T-cell (primary cell): ENCODE data around the gene CYP46A1. TPM values are rescaled to one million over a fixed set of nuclear protein-coding genes. Genes with fewer than 3 reads are reported as not detected.

Experiments
- ATAC-seq, 4 experiments: fragments of 200-7000 bp in 3 of 4; fragments of 150-1000 bp in 1 of 4; cut with Tn5 transposase; replicated peaks in 1 of 4; 1 replicate in 3 of 4; 2 replicates in 1 of 4; pipeline ENCODE4 v1.10.0; 2021; ENCODE audit warnings: moderate library complexity in 3 of 4, mild to moderate bottlenecking in 2 of 4, moderate number of reproducible peaks in 1 of 4
- CTCF ChIA-PET, 2 donors: fragments of 300-600 bp; sonication (Branson Sonifier 250); formaldehyde crosslinking; loops; one replicate each; lab custom pipeline; 2022; ENCODE audit warnings: antibody characterized with exemption in 2 of 2; lab: Charles Lee
- POLR2A ChIA-PET, 2 donors: fragments of 300-600 bp; sonication (Branson Sonifier 250); formaldehyde crosslinking; loops; one replicate each; lab custom pipeline; 2022; ENCODE audit warnings: antibody characterized with exemption in 2 of 2; lab: Charles Lee
- DNase-seq, 35 experiments: peaks; one replicate each; pipeline versions ENCODE4 v3.0.0 to v3.0.0-alpha.2; 2013 to 2023
- H3K27ac ChIP-seq: one replicate; pipeline ENCODE4 v1.5.1; 2013; ENCODE audit warnings: low read length
- H3K27me3 ChIP-seq, 2 experiments: replicated peaks in 1 of 2; 1 replicate in 1 of 2; 2 replicates in 1 of 2; pipeline versions ENCODE4 v1.6.1 to v1.7.0; 2013; ENCODE audit warnings: low read length in 1 of 2, mixed read lengths in 1 of 2; ENCODE audit not compliant: control insufficient read depth in 2 of 2, insufficient read depth in 2 of 2; ENCODE audit errors: extremely low read depth in 1 of 2
- H3K36me3 ChIP-seq, 2 donors: 1 replicate in 1 of 2; 2 replicates in 1 of 2; pipeline versions ENCODE4 v1.6.1 to v1.7.0; 2013; ENCODE audit warnings: low read length in 1 of 2; ENCODE audit not compliant: control insufficient read depth in 2 of 2, insufficient read depth in 1 of 2; ENCODE audit errors: extremely low read depth in 1 of 2
- H3K4me1 ChIP-seq, 2 experiments: 1 replicate in 1 of 2; 2 replicates in 1 of 2; pipeline versions ENCODE4 v1.6.1 to v1.7.0; 2013; ENCODE audit warnings: low read length in 2 of 2, mixed read lengths in 1 of 2; ENCODE audit not compliant: insufficient read depth in 2 of 2, control insufficient read depth in 1 of 2; ENCODE audit errors: extremely low read depth in 1 of 2
- H3K4me3 ChIP-seq, 2 donors: 1 replicate in 1 of 2; 2 replicates in 1 of 2; pipeline versions ENCODE4 v1.5.1 to v1.7.0; 2013; ENCODE audit warnings: mild to moderate bottlenecking in 2 of 2, low read length in 1 of 2, moderate library complexity in 1 of 2; ENCODE audit not compliant: control insufficient read depth in 1 of 2; ENCODE audit errors: extremely low read depth in 1 of 2
- H3K9me3 ChIP-seq: 2 replicates; pipeline ENCODE4 v1.7.0; 2013
- H3K27ac Mint-ChIP-seq, 2 donors: one replicate each; pipeline ENCODE4 v1.8.0; 2020 to 2021; ENCODE audit warnings: mild to moderate bottlenecking in 2 of 2, mixed read lengths in 2 of 2
- H3K27me3 Mint-ChIP-seq, 2 donors: one replicate each; pipeline ENCODE4 v1.8.0; 2021 to 2022; ENCODE audit warnings: mixed read lengths in 2 of 2
- H3K36me3 Mint-ChIP-seq: one replicate; pipeline ENCODE4 v1.8.0; 2021; ENCODE audit warnings: mixed read lengths
- H3K4me1 Mint-ChIP-seq, 3 donors: one replicate each; pipeline ENCODE4 v1.8.0; 2020 to 2022; ENCODE audit warnings: mixed read lengths in 3 of 3, mild to moderate bottlenecking in 1 of 3
- H3K4me3 Mint-ChIP-seq, 3 donors: one replicate each; pipeline ENCODE4 v1.8.0; 2020 to 2022; ENCODE audit warnings: mild to moderate bottlenecking in 3 of 3, mixed read lengths in 3 of 3, moderate library complexity in 3 of 3
- H3K9me3 Mint-ChIP-seq, 3 donors: one replicate each; pipeline ENCODE4 v1.8.0; 2020 to 2022; ENCODE audit warnings: mixed read lengths in 3 of 3
- WGBS: methylation state at CpG from one replicate; pipeline ENCODE4 v1.1.5; 2013; ENCODE audit warnings: missing lambda C conversion rate; ENCODE audit not compliant: insufficient coverage; 5-methylcytosine and 5-hydroxymethylcytosine counted together
- total RNA-seq, 35 experiments: library from RNA in 6 of 35; stranded (reverse) in 6 of 35; fragments of 120-200 nt in 1 of 35; gene quantifications; one replicate each; pipeline versions ENCODE4 v1.2.1 to v1.2.4 and lab custom pipeline; 2013 to 2026

Gene CYP46A1
- total RNA-seq, 5 donors from 2014 or later (not counting 1 experiment from before 2014, with no cell fraction given): 0.10 to 0.51 (median 0.39) TPM

GRCh38 chr14:99751539-99752485, 67.7 kb downstream of the CYP46A1 start:
- Mint-ChIP-seq H3K4me1 (peaks cover 13 to 22% (median 15%) of the 10 kb centered on the region in 3 donors), H3K9me3 (no peaks in the 10 kb centered on the region), H3K27ac (peak overlapping the region in 1 of 2 donors; percentile 15), H3K27me3 (peaks cover 30 to 59% of the 10 kb centered on the region in 2 donors), H3K4me3 (no peak overlapping the region), H3K36me3 (no peaks in the 10 kb centered on the region)
- DNase-seq (no peak), ATAC-seq (no peak)
- no peaks in the 10 kb centered on the region for H3K9me3 ChIP-seq
- H3K27ac ChIP-seq: no peak overlapping the region
- WGBS: 34% methylated on average over 23 of the region's 25 CpGs
- ChIA-PET POLR2A (no interaction called here), CTCF (no interaction called here)
- H3K4me3 ChIP-seq: no peak overlapping the region
- H3K27me3 ChIP-seq: peaks cover 0 to 87% of the 10 kb centered on the region in 2 experiments
- peaks cover 0 to 12% of the 10 kb centered on the region in 2 experiments for H3K4me1 ChIP-seq
- H3K36me3 ChIP-seq: no peaks in the 10 kb centered on the region

GRCh38 chr14:99752486-99753121, 68.5 kb downstream of the CYP46A1 start:
- no peaks in the 10 kb centered on the region for H3K9me3 ChIP-seq
- H3K36me3 ChIP-seq: no peaks in the 10 kb centered on the region
- peaks cover 7 to 18% (median 12%) of the 10 kb centered on the region in 3 donors for H3K4me1 Mint-ChIP-seq
- H3K27ac Mint-ChIP-seq: no peak overlapping the region
- no peak for ATAC-seq
- ChIA-PET CTCF (no interaction called here), POLR2A (no interaction called here)
- 9% methylated on average over 6 of the region's 9 CpGs for WGBS
- peaks cover 0 to 84% of the 10 kb centered on the region in 2 experiments for H3K27me3 ChIP-seq
- H3K27ac ChIP-seq: no peak overlapping the region
- no peak overlapping the region for H3K4me3 ChIP-seq
- peaks cover 31 to 56% of the 10 kb centered on the region in 2 donors for H3K27me3 Mint-ChIP-seq
- H3K4me1 ChIP-seq: peaks cover 0 to 11% of the 10 kb centered on the region in 2 experiments
- no peaks in the 10 kb centered on the region for H3K36me3 Mint-ChIP-seq
- DNase-seq: no peak
- no peak overlapping the region for H3K4me3 Mint-ChIP-seq
- no peaks in the 10 kb centered on the region for H3K9me3 Mint-ChIP-seq

GRCh38 chr14:99753225-99754140, 69.4 kb downstream of the CYP46A1 start:
- ATAC-seq (no peak), DNase-seq (no peak)
- H3K36me3 Mint-ChIP-seq: no peaks in the 10 kb centered on the region
- Histone ChIP-seq H3K4me3 (no peak overlapping the region), H3K36me3 (no peaks in the 10 kb centered on the region), H3K27me3 (peaks cover 0 to 79% of the 10 kb centered on the region in 2 experiments), H3K27ac (no peak overlapping the region), H3K9me3 (no peaks in the 10 kb centered on the region), H3K4me1 (peaks cover 0 to 11% of the 10 kb centered on the region in 2 experiments)
- no peaks in the 10 kb centered on the region for H3K9me3 Mint-ChIP-seq
- H3K27ac Mint-ChIP-seq: no peak overlapping the region
- H3K4me1 Mint-ChIP-seq: peaks cover 7 to 18% (median 12%) of the 10 kb centered on the region in 3 donors
- POLR2A ChIA-PET: no interaction called here
- CTCF ChIA-PET: no interaction called here
- H3K27me3 Mint-ChIP-seq: peaks cover 31 to 54% of the 10 kb centered on the region in 2 donors
- 53% methylated on average over 8 of the region's 16 CpGs for WGBS
- no peak overlapping the region for H3K4me3 Mint-ChIP-seq

DNA sequence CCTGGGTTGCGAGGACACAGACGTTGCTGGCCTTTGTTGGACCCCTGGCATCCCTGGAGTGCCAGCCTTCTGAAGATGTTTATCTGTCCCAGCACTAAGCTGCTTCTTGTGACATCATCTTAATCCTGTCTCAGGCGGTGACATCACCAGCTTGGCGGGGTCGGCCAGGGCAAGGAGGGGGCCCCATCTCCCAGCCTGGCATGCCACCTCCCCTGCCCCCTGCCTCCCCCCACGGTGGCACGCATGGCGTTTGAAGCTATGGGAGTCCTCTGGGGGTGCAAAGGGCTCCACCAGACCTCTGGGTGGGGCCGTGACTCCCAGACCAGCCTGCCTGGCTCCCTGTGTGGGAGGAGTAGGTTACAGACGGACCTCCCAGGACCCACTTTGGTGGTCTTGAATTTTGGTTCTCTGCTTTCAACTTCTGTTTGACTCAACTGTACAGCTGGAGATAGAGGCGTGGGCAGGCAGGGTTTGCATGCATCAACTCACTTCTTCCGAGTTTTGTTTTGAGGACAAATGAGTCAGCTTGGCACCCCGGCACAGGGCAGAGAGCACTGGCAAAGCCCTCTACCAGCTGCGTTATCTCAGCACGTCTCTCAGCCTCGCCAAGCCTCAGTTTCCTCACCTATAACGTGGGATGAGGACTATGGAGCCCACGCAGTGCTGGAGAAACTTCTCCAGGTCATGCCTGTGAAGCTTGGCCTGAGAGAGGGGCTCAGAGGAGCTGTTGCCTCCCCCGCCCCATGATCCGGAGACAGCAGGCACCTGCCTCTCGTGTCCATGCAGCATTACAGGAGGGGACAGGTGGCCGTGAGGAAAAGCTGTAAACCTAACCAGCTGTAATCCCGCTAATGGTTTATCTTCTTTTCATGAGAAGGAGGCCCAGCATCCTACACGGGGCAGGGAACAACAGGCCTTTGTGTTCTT, 70.3 kb downstream of the CYP46A1 start:
- no peak for DNase-seq
- Histone ChIP-seq H3K27ac (no peak overlapping the region), H3K4me3 (no peak overlapping the region), H3K9me3 (no peaks in the 10 kb centered on the region), H3K27me3 (peaks cover 0 to 85% of the 10 kb centered on the region in 2 experiments), H3K4me1 (peaks cover 0 to 11% of the 10 kb centered on the region in 2 experiments), H3K36me3 (no peaks in the 10 kb centered on the region)
- Mint-ChIP-seq H3K4me3 (no peak overlapping the region), H3K27ac (no peak overlapping the region), H3K27me3 (peaks cover 32 to 58% of the 10 kb centered on the region in 2 donors), H3K4me1 (peaks cover 7 to 18% (median 12%) of the 10 kb centered on the region in 3 donors), H3K9me3 (no peaks in the 10 kb centered on the region), H3K36me3 (no peaks in the 10 kb centered on the region)
- ChIA-PET CTCF (no interaction called here), POLR2A (no interaction called here)
- 63% methylated on average over 17 of the region's 24 CpGs for WGBS
- ATAC-seq: no peak

- no peak overlapping the region for H3K4me3 ChIP-seq
- CTCF ChIA-PET: no interaction called here
- ATAC-seq: no peak
- POLR2A ChIA-PET: no interaction called here
- DNase-seq: no peak
- H3K27ac ChIP-seq: no peak overlapping the region
- Mint-ChIP-seq H3K4me3 (no peak overlapping the region), H3K27ac (no peak overlapping the region), H3K27me3 (peaks cover 36 to 56% of the 10 kb centered on the region in 2 donors), H3K36me3 (no peaks in the 10 kb centered on the region), H3K4me1 (peaks cover 7 to 18% (median 12%) of the 10 kb centered on the region in 3 donors), H3K9me3 (no peaks in the 10 kb centered on the region)
- WGBS: 92% methylated on average over 8 of the region's 8 CpGs
- no peaks in the 10 kb centered on the region for H3K9me3 ChIP-seq
- H3K4me1 ChIP-seq: peaks cover 0 to 11% of the 10 kb centered on the region in 2 experiments
- H3K36me3 ChIP-seq: no peaks in the 10 kb centered on the region
- peaks cover 0 to 82% of the 10 kb centered on the region in 2 experiments for H3K27me3 ChIP-seq
Measured at GRCh38 chr14:99755068-99755405, 70.9 kb downstream of the CYP46A1 start.
